HCEC 1CT (cell line): Measurements from ENCODE around the gene DYNC1LI1.

Experiments
- DNase-seq: peaks from one replicate; pipeline ENCODE4 v3.0.0-alpha.2; 2017

DYNC1LI1 gene

GRCh38 chr3:32487781-32488473 is 82.7 kb downstream of the DYNC1LI1 start:
- DNase-seq: no peak

- no peak for DNase-seq
Observed at GRCh38 chr3:32484436-32484835, 86.2 kb downstream of the DYNC1LI1 start.

- DNase-seq: no peak
Observed at GRCh38 chr3:32483772-32484171, 86.9 kb downstream of the DYNC1LI1 start.

GRCh38 chr3:32482693-32483092 is 88.0 kb downstream of the DYNC1LI1 start:
- DNase-seq: no peak

GRCh38 chr3:32481791-32482631 is 88.6 kb downstream of the DYNC1LI1 start:
- DNase-seq: no peak

GRCh38 chr3:32480604-32481003 is 90.1 kb downstream of the DYNC1LI1 start:
- DNase-seq: no peak
